Astrocyte (in vitro differentiated cells and primary cell): Measurements from ENCODE around the gene RSRC2. TPM values are rescaled to one million over a fixed set of nuclear protein-coding genes. Genes with fewer than 3 reads are reported as not detected.
"Not testable (repeated sequence)": the region's sequence is repeated elsewhere in the genome, so short reads cannot be mapped to it uniquely, and the experiment has no call there.

Experiments
- DNase-seq: peaks from one replicate; pipeline ENCODE4 v3.0.0-alpha.2; 2010; ENCODE audit warnings: low read depth
- FAIRE-seq: peaks from 2 replicates; lab custom pipeline; 2011; peaks lifted over from hg19 to GRCh38; lab: Jason Lieb, UNC
- H2AFZ ChIP-seq: 2 replicates; pipeline ENCODE4 v1.6.0; 2012; ENCODE audit warnings: low read depth, low read length, inconsistent platforms
- H3K27ac ChIP-seq: 2 replicates; pipeline ENCODE4 v1.5.1; 2011; ENCODE audit warnings: low read depth, low read length, inconsistent platforms
- H3K27me3 ChIP-seq: 2 replicates; pipeline ENCODE4 v1.6.0; 2011; ENCODE audit warnings: low read length, inconsistent platforms; ENCODE audit not compliant: insufficient read depth
- H3K36me3 ChIP-seq: 2 replicates; pipeline ENCODE4 v1.5.1; 2011; ENCODE audit warnings: low read length, inconsistent platforms; ENCODE audit not compliant: insufficient read depth
- H3K4me1 ChIP-seq: 2 replicates; pipeline ENCODE4 v1.5.1; 2011; ENCODE audit warnings: low read length, inconsistent platforms; ENCODE audit not compliant: insufficient read depth
- H3K4me2 ChIP-seq: 2 replicates; pipeline ENCODE4 v1.6.0; 2012; ENCODE audit warnings: low read length, inconsistent platforms
- H3K4me3 ChIP-seq: 2 replicates; pipeline ENCODE4 v1.5.1; 2011; ENCODE audit warnings: low read depth, mild to moderate bottlenecking, low read length, inconsistent platforms; ENCODE audit not compliant: insufficient read depth
- H3K79me2 ChIP-seq: 2 replicates; pipeline ENCODE4 v1.6.0; 2012; ENCODE audit warnings: mild to moderate bottlenecking, low read length, inconsistent platforms; ENCODE audit not compliant: insufficient read depth
- H3K9ac ChIP-seq: 2 replicates; pipeline ENCODE4 v1.6.0; 2012; ENCODE audit warnings: mild to moderate bottlenecking, low read length, inconsistent platforms
- H3K9me3 ChIP-seq: 2 replicates; pipeline ENCODE4 v1.5.1; 2012; ENCODE audit warnings: low read depth, mild to moderate bottlenecking, low read length, inconsistent platforms; ENCODE audit not compliant: insufficient read depth
- H4K20me1 ChIP-seq: 2 replicates; pipeline ENCODE4 v1.6.0; 2012; ENCODE audit warnings: low read length, inconsistent platforms; ENCODE audit not compliant: insufficient read depth
- H3K27ac Mint-ChIP-seq: one replicate; pipeline ENCODE4 v1.8.0; 2021; ENCODE audit warnings: mild to moderate bottlenecking, mixed read lengths; ENCODE audit not compliant: unreplicated experiment
- H3K27me3 Mint-ChIP-seq: one replicate; pipeline ENCODE4 v1.8.0; 2021; ENCODE audit warnings: low read depth, mixed read lengths; ENCODE audit not compliant: unreplicated experiment
- H3K36me3 Mint-ChIP-seq: one replicate; pipeline ENCODE4 v1.8.0; 2021; ENCODE audit warnings: low read depth, mixed read lengths; ENCODE audit not compliant: unreplicated experiment
- H3K4me1 Mint-ChIP-seq: one replicate; pipeline ENCODE4 v1.8.0; 2021; ENCODE audit warnings: low read depth, mixed read lengths; ENCODE audit not compliant: unreplicated experiment
- H3K4me3 Mint-ChIP-seq: one replicate; pipeline ENCODE4 v1.8.0; 2021; ENCODE audit warnings: mild to moderate bottlenecking, moderate library complexity, mixed read lengths; ENCODE audit not compliant: unreplicated experiment
- H3K9me3 Mint-ChIP-seq: one replicate; pipeline ENCODE4 v1.8.0; 2021; ENCODE audit warnings: mild to moderate bottlenecking, mixed read lengths; ENCODE audit not compliant: unreplicated experiment
- CTCF ChIP-seq: IDR thresholded peaks from 2 replicates; pipeline ENCODE4 v1.5.1; 2011; ENCODE audit warnings: low read depth, mild to moderate bottlenecking, inconsistent platforms, low read length, moderate library complexity; ENCODE audit not compliant: insufficient read depth
- EZH2 ChIP-seq: IDR thresholded peaks from 2 replicates; pipeline ENCODE4 v1.6.1; 2012; ENCODE audit warnings: mild to moderate bottlenecking, low read length, inconsistent platforms; ENCODE audit not compliant: insufficient read depth
- total RNA-seq: library from RNA; stranded (reverse); gene quantifications from 2 replicates; pipeline ENCODE4 v1.2.1, GENCODE V29; 2021

RSRC2 gene
- total RNA-seq, 1 donor from 2014 or later = 56.3 TPM

- H3K9me3 Mint-ChIP-seq = no peaks in the 10 kb centered on the region
- H3K79me2 ChIP-seq = no peaks in the 10 kb centered on the region
- peak overlapping the region; percentile 3 for H3K4me3 Mint-ChIP-seq
- FAIRE-seq (peak; percentile 26), DNase-seq (peak; percentile 56)
- peak overlapping the region; percentile 65 for H3K27ac ChIP-seq
- no peaks in the 10 kb centered on the region for H4K20me1 ChIP-seq
- H3K4me3 ChIP-seq = no peak overlapping the region
- peak overlapping the region; percentile 26 for H3K27ac Mint-ChIP-seq
- no peaks in the 10 kb centered on the region for H3K27me3 ChIP-seq
- H2AFZ ChIP-seq = no peak overlapping the region
- H3K4me1 ChIP-seq = peaks cover 7% of the 10 kb centered on the region
- H3K36me3 ChIP-seq = peaks cover 31% of the 10 kb centered on the region
- no peaks in the 10 kb centered on the region for H3K27me3 Mint-ChIP-seq
- H3K4me1 Mint-ChIP-seq = peaks cover 13% of the 10 kb centered on the region
- peak overlapping the region; percentile 56 for H3K9ac ChIP-seq
- no peaks in the 10 kb centered on the region for H3K9me3 ChIP-seq
- H3K36me3 Mint-ChIP-seq = peaks cover 8% of the 10 kb centered on the region
- H3K4me2 ChIP-seq = peak overlapping the region; percentile 23
- TF ChIP-seq EZH2 (no peak), CTCF (peak; percentile 90)
These were observed 55.2 kb downstream of the RSRC2 start for GRCh38 chr12:122471324-122472226.

GRCh38 chr12:122470576-122470975, 56.2 kb downstream of the RSRC2 start:
- not testable (repeated sequence) for H3K27me3 ChIP-seq, H3K4me3 Mint-ChIP-seq, H2AFZ ChIP-seq, H3K4me1 ChIP-seq, DNase-seq, FAIRE-seq, H3K27ac ChIP-seq, H3K36me3 Mint-ChIP-seq, H3K79me2 ChIP-seq, H3K27me3 Mint-ChIP-seq, H3K4me2 ChIP-seq, H3K9me3 ChIP-seq, H3K27ac Mint-ChIP-seq, H3K4me3 ChIP-seq, H3K9ac ChIP-seq, H3K9me3 Mint-ChIP-seq, H4K20me1 ChIP-seq
- H3K36me3 ChIP-seq = peaks cover 22% of the 10 kb centered on the region
- H3K4me1 Mint-ChIP-seq = peaks cover 13% of the 10 kb centered on the region

- not testable (repeated sequence) for H2AFZ ChIP-seq, H3K9me3 Mint-ChIP-seq, H3K4me1 ChIP-seq, H4K20me1 ChIP-seq, H3K79me2 ChIP-seq, H3K4me2 ChIP-seq, H3K27me3 ChIP-seq, FAIRE-seq, H3K36me3 Mint-ChIP-seq, H3K27ac ChIP-seq, H3K4me3 Mint-ChIP-seq, H3K4me3 ChIP-seq, DNase-seq, H3K9ac ChIP-seq, H3K27me3 Mint-ChIP-seq, H3K9me3 ChIP-seq
- peak overlapping the region; percentile 18 for H3K27ac Mint-ChIP-seq
- H3K4me1 Mint-ChIP-seq = peaks cover 13% of the 10 kb centered on the region
- peaks cover 18% of the 10 kb centered on the region for H3K36me3 ChIP-seq
These were observed 56.9 kb downstream of the RSRC2 start for GRCh38 chr12:122469856-122470255.
